Measurements from ENCODE around the gene SLC30A7. TPM values are rescaled to one million over a fixed set of nuclear protein-coding genes. Genes with fewer than 3 reads are reported as not detected.
"Not testable (repeated sequence)": the region's sequence is repeated elsewhere in the genome, so short reads cannot be mapped to it uniquely, and the experiment has no call there.

Gene SLC30A7
- total RNA-seq, 1 donor from 2014 or later: 14.2 TPM

DNA sequence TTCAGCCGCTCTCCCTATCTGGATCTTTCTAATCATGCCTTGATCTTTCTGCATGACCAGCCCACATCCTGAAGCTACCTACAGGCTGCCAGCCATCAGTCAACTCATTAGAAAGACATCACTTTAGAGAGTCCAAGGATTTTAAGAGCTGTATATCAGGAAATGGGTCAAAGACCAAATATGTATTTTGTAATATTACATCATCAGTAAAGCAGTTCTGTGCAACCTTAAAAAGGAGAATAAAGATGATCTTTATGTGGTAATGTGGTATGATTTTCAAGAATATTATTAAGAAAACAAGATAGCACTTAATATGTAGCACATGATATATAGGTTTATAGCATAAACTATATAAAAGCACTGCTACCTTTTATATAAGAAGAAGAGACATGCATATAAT lies 47.6 kb downstream of the SLC30A7 start:
- H3K9me3 ChIP-seq: no peaks in the 10 kb centered on the region
- no peaks in the 10 kb centered on the region for H3K27me3 ChIP-seq
- H3K4me3 ChIP-seq: no peak overlapping the region
- no peak overlapping the region for H3K27ac ChIP-seq
- H3K4me1 ChIP-seq: no peaks in the 10 kb centered on the region
- TF ChIP-seq, protein P1, sequence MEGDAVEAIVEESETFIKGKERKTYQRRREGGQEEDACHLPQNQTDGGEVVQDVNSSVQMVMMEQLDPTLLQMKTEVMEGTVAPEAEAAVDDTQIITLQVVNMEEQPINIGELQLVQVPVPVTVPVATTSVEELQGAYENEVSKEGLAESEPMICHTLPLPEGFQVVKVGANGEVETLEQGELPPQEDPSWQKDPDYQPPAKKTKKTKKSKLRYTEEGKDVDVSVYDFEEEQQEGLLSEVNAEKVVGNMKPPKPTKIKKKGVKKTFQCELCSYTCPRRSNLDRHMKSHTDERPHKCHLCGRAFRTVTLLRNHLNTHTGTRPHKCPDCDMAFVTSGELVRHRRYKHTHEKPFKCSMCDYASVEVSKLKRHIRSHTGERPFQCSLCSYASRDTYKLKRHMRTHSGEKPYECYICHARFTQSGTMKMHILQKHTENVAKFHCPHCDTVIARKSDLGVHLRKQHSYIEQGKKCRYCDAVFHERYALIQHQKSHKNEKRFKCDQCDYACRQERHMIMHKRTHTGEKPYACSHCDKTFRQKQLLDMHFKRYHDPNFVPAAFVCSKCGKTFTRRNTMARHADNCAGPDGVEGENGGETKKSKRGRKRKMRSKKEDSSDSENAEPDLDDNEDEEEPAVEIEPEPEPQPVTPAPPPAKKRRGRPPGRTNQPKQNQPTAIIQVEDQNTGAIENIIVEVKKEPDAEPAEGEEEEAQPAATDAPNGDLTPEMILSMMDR (IDR thresholded peaks at IDR 0.05): no peak
- TF ChIP-seq POLR2A (IDR thresholded peaks at IDR 0.05) (no peak), POLR2AphosphoS5 (IDR thresholded peaks at IDR 0.05; ENCODE audit: insufficient read depth in 1 of 2, low read depth in 1 of 2) (no peak)
- no peak for DNase-seq (ENCODE audit: extremely low spot score in 2 of 2)
- intact Hi-C loops (cut with DNase I): no loop called here
- H3K36me3 ChIP-seq: peaks cover 0 to 14% of the 10 kb centered on the region in 2 donors

DNA sequence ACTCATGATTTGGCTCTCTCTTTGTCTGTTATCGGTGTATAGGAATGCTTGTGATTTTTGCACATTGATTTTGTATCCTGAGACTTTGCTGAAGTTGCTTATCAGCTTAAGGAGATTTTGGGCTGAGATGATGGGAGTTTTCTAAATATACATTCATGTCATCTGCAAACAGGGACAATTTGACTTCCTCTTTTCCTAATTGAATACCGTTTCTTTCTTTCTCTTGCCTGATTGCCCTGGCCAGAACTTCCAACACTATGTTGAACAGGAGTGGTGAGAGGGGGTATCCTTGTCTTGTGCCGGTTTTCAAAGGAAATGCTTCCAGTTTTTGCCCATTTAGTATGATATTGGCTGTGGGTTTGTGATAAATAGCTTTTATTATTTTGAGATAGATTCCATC lies 50.2 kb downstream of the SLC30A7 start:
- H3K36me3 ChIP-seq; H3K4me3 ChIP-seq; H3K27me3 ChIP-seq; DNase-seq (ENCODE audit: extremely low spot score in 2 of 2); H3K27ac ChIP-seq; H3K9me3 ChIP-seq; intact Hi-C loops (cut with DNase I): not testable (repeated sequence)
- H3K4me1 ChIP-seq: peaks cover 23% of the 10 kb centered on the region

DNA sequence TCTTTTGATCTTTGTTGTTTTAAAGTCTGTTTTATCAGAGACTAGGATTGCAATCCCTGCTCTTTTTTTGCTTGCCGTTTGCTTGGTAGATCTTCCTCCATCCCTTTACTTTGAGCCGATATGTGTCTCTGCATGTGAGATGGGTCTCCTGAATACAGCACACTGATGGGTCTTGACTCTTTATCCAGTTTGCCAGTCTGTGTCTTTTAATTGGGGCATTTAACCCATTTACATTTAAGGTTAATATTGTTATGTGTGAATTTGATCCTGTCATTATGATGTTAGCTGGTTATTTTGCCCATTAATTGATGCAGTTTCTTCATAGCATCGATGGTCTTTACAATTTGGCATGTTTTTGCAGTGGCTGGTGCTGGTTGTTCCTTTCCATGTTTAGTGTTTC lies 51.9 kb downstream of the SLC30A7 start:
- H3K4me3 ChIP-seq; H3K27me3 ChIP-seq; H3K27ac ChIP-seq; H3K9me3 ChIP-seq; intact Hi-C loops (cut with DNase I); DNase-seq (ENCODE audit: extremely low spot score in 2 of 2); H3K36me3 ChIP-seq: not testable (repeated sequence)
- peaks cover 23% of the 10 kb centered on the region for H3K4me1 ChIP-seq

DNA sequence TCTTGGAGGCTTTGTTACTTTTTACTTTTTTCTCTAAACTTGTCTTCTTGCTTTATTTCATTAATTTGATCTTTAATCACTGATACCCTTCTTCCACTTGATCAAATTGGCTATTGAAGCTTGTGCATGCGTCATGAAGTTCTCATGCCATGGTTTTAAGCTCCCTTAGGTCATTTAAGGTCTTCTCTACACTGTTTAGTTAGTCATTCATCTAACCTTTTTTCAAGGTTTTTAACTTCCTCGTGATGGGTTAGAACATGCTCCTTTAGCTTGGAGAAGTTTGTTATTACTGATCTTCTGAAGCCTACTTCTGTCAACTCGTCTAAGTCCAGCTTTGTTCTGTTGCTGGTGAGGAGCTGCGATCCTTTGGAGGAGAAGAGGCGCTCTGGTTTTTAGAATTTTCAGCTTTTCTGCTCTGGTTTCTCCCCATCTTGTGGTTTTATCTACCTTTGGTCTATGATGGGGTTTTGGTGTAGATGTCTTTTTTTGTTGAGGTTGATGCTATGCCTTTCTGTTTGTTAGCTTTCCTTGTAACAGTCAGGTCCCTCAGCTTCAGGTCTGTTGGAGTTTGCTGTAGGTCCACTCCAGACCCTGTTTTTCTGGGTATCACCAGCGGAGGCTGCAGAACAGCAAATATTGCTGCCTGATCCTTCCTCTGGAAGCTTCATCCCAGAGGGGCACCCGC lies 53.0 kb downstream of the SLC30A7 start:
- H3K36me3 ChIP-seq; H3K27me3 ChIP-seq; H3K4me3 ChIP-seq; H3K9me3 ChIP-seq; DNase-seq (ENCODE audit: extremely low spot score in 2 of 2); intact Hi-C loops (cut with DNase I); H3K27ac ChIP-seq: not testable (repeated sequence)
- H3K4me1 ChIP-seq: peaks cover 23% of the 10 kb centered on the region

DNA sequence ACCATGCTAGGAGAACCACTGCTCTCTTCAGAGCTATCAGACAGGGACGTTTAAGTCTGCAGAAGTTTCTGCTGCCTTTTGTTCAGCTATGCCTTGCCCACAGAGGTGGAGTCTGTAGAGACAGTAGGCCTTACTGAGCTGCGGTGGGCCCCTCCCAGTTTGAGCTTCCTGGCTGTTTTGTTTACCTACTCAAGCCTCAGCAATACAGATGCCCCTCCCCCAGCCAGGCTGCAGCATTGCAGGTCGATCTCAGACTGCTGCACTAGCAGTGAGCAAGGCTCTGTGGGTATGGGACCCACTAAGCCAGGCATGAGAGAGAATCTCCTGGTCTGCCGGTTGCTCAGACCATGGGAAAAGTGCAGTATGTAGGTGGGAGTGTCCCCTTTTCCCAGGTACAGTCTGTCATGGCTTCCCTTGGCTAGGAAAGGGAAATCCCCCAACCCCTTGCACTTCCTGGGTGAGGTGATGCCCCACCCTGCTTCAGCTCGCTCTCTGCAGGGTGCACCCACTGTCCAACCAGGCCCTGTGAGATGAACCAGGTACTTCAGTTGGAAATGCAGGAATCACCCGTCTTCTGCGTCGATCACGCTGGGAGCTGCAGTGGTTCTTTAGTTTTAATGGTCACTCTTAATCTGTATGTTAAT lies 53.7 kb downstream of the SLC30A7 start:
- H3K4me1 ChIP-seq: peaks cover 23% of the 10 kb centered on the region
- DNase-seq (ENCODE audit: extremely low spot score in 2 of 2); H3K27ac ChIP-seq; H3K27me3 ChIP-seq; H3K36me3 ChIP-seq; H3K4me3 ChIP-seq; intact Hi-C loops (cut with DNase I); H3K9me3 ChIP-seq: not testable (repeated sequence)

DNA sequence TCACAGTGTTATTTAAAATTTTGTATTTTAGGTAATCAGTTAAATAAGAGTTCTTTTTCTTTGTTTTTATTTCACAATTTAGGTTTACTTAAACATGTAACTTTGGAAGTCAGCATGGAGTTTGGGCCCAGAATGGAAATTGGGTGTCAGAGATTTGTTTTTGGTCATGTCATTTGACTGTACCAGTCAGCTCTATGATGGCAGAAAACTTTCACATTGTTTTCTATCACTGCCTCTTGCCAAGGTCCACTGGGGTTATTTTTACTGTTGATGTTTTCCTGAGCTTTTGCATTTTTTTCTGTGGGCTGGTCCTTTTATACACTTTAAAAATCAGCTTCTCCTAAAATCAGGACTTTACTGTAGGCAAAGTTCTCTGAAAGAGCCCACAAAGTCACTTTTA lies 54.4 kb downstream of the SLC30A7 start:
- no peak overlapping the region for H3K27ac ChIP-seq
- intact Hi-C loops (cut with DNase I): no loop called here
- peaks cover 0 to 5% of the 10 kb centered on the region in 2 donors for H3K36me3 ChIP-seq
- no peaks in the 10 kb centered on the region for H3K27me3 ChIP-seq
- TF ChIP-seq, protein P1 (IDR thresholded peaks at IDR 0.05): no peak
- TF ChIP-seq POLR2A (IDR thresholded peaks at IDR 0.05) (no peak), POLR2AphosphoS5 (IDR thresholded peaks at IDR 0.05; ENCODE audit: insufficient read depth in 1 of 2, low read depth in 1 of 2) (no peak)
- no peak overlapping the region for H3K4me3 ChIP-seq
- no peak for DNase-seq (ENCODE audit: extremely low spot score in 2 of 2)
- no peaks in the 10 kb centered on the region for H3K9me3 ChIP-seq
- peaks cover 28% of the 10 kb centered on the region for H3K4me1 ChIP-seq

DNA sequence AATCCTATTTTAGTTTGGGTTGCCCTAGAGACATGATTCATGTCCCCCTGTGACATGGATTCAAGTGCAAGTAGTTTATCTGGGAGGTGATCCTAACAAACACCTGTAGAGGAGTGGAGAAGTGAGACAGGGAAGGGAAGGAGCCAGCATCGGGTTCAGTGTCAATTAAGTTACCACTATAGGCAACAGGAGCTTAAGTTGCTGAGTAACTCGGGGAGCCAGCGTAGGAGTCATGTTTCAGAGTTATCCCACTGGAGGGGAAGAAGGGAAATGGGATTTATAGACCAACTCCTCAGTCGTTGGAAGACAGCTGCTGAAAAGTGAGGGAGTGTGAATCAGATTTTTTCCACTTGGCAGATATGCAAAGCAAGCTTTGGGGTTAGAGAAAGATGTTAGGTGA lies 54.9 kb downstream of the SLC30A7 start:
- intact Hi-C loops (cut with DNase I): no loop called here
- Histone ChIP-seq H3K4me1 (peaks cover 33% of the 10 kb centered on the region), H3K9me3 (no peaks in the 10 kb centered on the region), H3K27me3 (no peaks in the 10 kb centered on the region), H3K4me3 (no peak overlapping the region), H3K27ac (no peak overlapping the region), H3K36me3 (peaks cover 0 to 5% of the 10 kb centered on the region in 2 donors)
- TF ChIP-seq POLR2AphosphoS5 (IDR thresholded peaks at IDR 0.05; ENCODE audit: insufficient read depth in 1 of 2, low read depth in 1 of 2) (no peak), POLR2A (IDR thresholded peaks at IDR 0.05) (no peak)
- TF ChIP-seq, protein P1 (IDR thresholded peaks at IDR 0.05): no peak
- no peak for DNase-seq (ENCODE audit: extremely low spot score in 2 of 2)
